ENCODE data around the gene NAIF1.

DNA sequence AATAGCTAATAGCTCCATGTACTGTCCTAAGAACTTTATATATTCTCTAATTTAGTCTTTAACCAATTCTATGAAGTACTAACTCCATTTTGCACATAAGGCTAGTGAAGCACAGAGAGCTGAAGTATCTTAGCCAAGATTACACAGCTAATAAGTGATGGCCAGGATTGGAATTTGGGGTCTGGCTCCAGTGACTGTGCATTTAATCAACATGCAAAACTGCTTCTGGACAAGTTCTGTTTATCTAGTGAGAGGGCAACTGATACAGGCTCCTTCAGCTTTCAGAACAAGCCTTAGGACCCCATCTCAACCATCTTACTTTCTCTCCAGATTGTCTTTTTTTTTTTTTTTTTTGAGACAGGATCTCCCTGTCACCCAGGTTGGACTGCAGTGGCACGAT, 22.2 kb upstream of the NAIF1 start:
- TF ChIP-seq CTCF (IDR thresholded peaks at IDR 0.05), result no peak
- TF ChIP-seq POLR2AphosphoS5 (IDR thresholded peaks at IDR 0.05; ENCODE audit: insufficient read depth in 1 of 2, low read depth in 1 of 2), result no peak
- no peak for TF ChIP-seq POLR2A (IDR thresholded peaks at IDR 0.05)

Measured in vagina (tissue), 2 donors.